IMR-90 (cell line): Measurements from ENCODE around the gene ROBO1.

Experiments used
- BHLHE40 ChIP-seq: fragments of 150-350 bp; IDR thresholded peaks from 2 replicates; pipeline ENCODE4 v1.6.1; 2016; ENCODE audit warnings: mild to moderate bottlenecking, low read depth, low read length
- CEBPB ChIP-seq: IDR thresholded peaks from 2 replicates; pipeline ENCODE4 v1.6.1; 2012; ENCODE audit warnings: low read depth, low read length, improper control_type of control experiment
- CHD1 ChIP-seq: IDR thresholded peaks from 2 replicates; pipeline ENCODE4 v1.6.1; 2012; ENCODE audit warnings: low read depth, low read length, improper control_type of control experiment
- FOS ChIP-seq: fragments of 150-350 bp; IDR thresholded peaks from 2 replicates; pipeline ENCODE4 v1.6.1; 2016; ENCODE audit warnings: low read depth, low read length
- MAZ ChIP-seq: IDR thresholded peaks from 2 replicates; pipeline ENCODE4 v1.6.1; 2012; ENCODE audit warnings: low read depth, mild to moderate bottlenecking, low read length, improper control_type of control experiment, moderate library complexity, borderline replicate concordance
- MXI1 ChIP-seq: IDR thresholded peaks from 2 replicates; pipeline ENCODE4 v1.6.1; 2012; ENCODE audit warnings: low read depth, mild to moderate bottlenecking, low read length, moderate library complexity, borderline replicate concordance
- POLR2A ChIP-seq: IDR thresholded peaks from 2 replicates; pipeline ENCODE4 v1.6.1; 2012; ENCODE audit warnings: mild to moderate bottlenecking, low read depth, low read length
- RAD21 ChIP-seq: IDR thresholded peaks from 2 replicates; pipeline ENCODE4 v1.6.1; 2012; ENCODE audit warnings: low read length, improper control_type of control experiment
- RCOR1 ChIP-seq: IDR thresholded peaks from 2 replicates; pipeline ENCODE4 v1.6.1; 2012; ENCODE audit warnings: mild to moderate bottlenecking, low read length, improper control_type of control experiment; ENCODE audit not compliant: insufficient replicate concordance
- RFX5 ChIP-seq: IDR thresholded peaks from 2 replicates; pipeline ENCODE4 v1.8.0; 2012; ENCODE audit warnings: low read depth, mild to moderate bottlenecking, low read length, moderate library complexity
- SMC3 ChIP-seq: fragments of 150-350 bp; IDR thresholded peaks from 2 replicates; pipeline ENCODE4 v1.6.1; 2016; ENCODE audit warnings: low read depth, mild to moderate bottlenecking, antibody characterized with exemption, low read length, moderate library complexity
- TF ChIP-seq, protein P1 (sequence below): conservative IDR thresholded peaks from 2 replicates; pipeline ENCODE4 v1.5.1; 2012; ENCODE audit warnings: mild to moderate bottlenecking, low read depth, low read length, improper control_type of control experiment
- TF ChIP-seq, protein P2 (sequence below): fragments of 150-350 bp; IDR thresholded peaks from 2 replicates; pipeline ENCODE4 v1.6.1; 2016; ENCODE audit warnings: low read depth, mild to moderate bottlenecking, low read length, moderate library complexity, borderline replicate concordance
- TF ChIP-seq, protein P3 (sequence below): fragments of 150-350 bp; IDR thresholded peaks from 2 replicates; pipeline ENCODE4 v1.6.1; 2017; ENCODE audit warnings: mild to moderate bottlenecking, antibody characterized with exemption, low read length, low read depth

DNA sequence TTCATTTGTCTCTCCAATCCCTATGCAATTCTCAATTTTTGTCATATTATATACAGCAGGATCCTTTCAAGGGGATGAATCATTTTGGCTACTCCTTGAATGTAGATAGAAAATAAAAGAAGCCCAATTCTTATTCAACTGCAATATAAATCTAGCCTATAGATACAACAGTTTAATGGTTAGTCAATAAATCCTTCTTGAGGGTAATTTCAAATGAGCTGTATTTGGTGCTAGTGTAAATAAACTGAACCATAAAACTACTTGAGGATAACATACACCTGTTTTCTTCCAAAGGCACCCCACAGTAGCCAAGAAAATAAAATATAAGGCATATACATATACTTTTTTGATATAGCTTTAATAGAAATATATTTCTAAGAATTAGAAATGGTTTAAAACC lies 830.3 kb downstream of the ROBO1 start:
- TF ChIP-seq, protein P1, sequence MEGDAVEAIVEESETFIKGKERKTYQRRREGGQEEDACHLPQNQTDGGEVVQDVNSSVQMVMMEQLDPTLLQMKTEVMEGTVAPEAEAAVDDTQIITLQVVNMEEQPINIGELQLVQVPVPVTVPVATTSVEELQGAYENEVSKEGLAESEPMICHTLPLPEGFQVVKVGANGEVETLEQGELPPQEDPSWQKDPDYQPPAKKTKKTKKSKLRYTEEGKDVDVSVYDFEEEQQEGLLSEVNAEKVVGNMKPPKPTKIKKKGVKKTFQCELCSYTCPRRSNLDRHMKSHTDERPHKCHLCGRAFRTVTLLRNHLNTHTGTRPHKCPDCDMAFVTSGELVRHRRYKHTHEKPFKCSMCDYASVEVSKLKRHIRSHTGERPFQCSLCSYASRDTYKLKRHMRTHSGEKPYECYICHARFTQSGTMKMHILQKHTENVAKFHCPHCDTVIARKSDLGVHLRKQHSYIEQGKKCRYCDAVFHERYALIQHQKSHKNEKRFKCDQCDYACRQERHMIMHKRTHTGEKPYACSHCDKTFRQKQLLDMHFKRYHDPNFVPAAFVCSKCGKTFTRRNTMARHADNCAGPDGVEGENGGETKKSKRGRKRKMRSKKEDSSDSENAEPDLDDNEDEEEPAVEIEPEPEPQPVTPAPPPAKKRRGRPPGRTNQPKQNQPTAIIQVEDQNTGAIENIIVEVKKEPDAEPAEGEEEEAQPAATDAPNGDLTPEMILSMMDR, result no peak
- TF ChIP-seq SMC3 (no peak), POLR2A (no peak), FOS (no peak), RCOR1 (no peak), RAD21 (no peak), BHLHE40 (no peak), MXI1 (no peak), CEBPB (no peak), MAZ (no peak), RFX5 (no peak), CHD1 (no peak)
- TF ChIP-seq, protein P2, sequence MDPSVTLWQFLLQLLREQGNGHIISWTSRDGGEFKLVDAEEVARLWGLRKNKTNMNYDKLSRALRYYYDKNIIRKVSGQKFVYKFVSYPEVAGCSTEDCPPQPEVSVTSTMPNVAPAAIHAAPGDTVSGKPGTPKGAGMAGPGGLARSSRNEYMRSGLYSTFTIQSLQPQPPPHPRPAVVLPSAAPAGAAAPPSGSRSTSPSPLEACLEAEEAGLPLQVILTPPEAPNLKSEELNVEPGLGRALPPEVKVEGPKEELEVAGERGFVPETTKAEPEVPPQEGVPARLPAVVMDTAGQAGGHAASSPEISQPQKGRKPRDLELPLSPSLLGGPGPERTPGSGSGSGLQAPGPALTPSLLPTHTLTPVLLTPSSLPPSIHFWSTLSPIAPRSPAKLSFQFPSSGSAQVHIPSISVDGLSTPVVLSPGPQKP, result no peak
- TF ChIP-seq, protein P3, sequence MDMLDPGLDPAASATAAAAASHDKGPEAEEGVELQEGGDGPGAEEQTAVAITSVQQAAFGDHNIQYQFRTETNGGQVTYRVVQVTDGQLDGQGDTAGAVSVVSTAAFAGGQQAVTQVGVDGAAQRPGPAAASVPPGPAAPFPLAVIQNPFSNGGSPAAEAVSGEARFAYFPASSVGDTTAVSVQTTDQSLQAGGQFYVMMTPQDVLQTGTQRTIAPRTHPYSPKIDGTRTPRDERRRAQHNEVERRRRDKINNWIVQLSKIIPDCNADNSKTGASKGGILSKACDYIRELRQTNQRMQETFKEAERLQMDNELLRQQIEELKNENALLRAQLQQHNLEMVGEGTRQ, result no peak
